GM18508 (cell line): ENCODE results near the gene OAS3.
"Not testable (repeated sequence)": the region's sequence is repeated elsewhere in the genome, so short reads cannot be mapped to it uniquely, and the experiment has no call there.

Source experiments
- ATAC-seq: cut with Tn5 transposase; IDR thresholded peaks from one replicate; pipeline ENCODE4 v1.9.1; 2021; ENCODE audit warnings: moderate number of reproducible peaks; ENCODE audit not compliant: insufficient read depth, unreplicated experiment

The OAS3 gene

GRCh38 chr12:112947314-112947713 lies 9.0 kb downstream of the OAS3 start:
- no peak for ATAC-seq

GRCh38 chr12:112947761-112948160 lies 9.5 kb downstream of the OAS3 start:
- no peak for ATAC-seq

GRCh38 chr12:112948806-112949205 lies 10.5 kb downstream of the OAS3 start:
- no peak for ATAC-seq

GRCh38 chr12:112950701-112951100 lies 12.4 kb downstream of the OAS3 start:
- no peak for ATAC-seq

GRCh38 chr12:112957125-112957524 lies 18.9 kb downstream of the OAS3 start:
- not testable (repeated sequence) for ATAC-seq

- no peak for ATAC-seq
Observed at GRCh38 chr12:112961074-112961473, 22.8 kb downstream of the OAS3 start.

- no peak for ATAC-seq
Observed at GRCh38 chr12:112961536-112961935, 23.3 kb downstream of the OAS3 start.

GRCh38 chr12:112962561-112962960 lies 24.3 kb downstream of the OAS3 start:
- no peak for ATAC-seq

GRCh38 chr12:112963227-112963861 lies 25.1 kb downstream of the OAS3 start:
- no peak for ATAC-seq

- no peak for ATAC-seq
Observed at GRCh38 chr12:112964067-112964670, 25.9 kb downstream of the OAS3 start.

- no peak for ATAC-seq
Observed at GRCh38 chr12:112964915-112965314, 26.6 kb downstream of the OAS3 start.

GRCh38 chr12:112965643-112966042 lies 27.4 kb downstream of the OAS3 start:
- ATAC-seq = no peak

GRCh38 chr12:112967306-112967705 lies 29.0 kb downstream of the OAS3 start:
- no peak for ATAC-seq

- no peak for ATAC-seq
Observed at GRCh38 chr12:112967858-112968257, 29.6 kb downstream of the OAS3 start.

- no peak for ATAC-seq
Observed at GRCh38 chr12:112969547-112970306, 31.5 kb downstream of the OAS3 start.

- no peak for ATAC-seq
Observed at GRCh38 chr12:112970391-112970790, 32.1 kb downstream of the OAS3 start.

- ATAC-seq = no peak
Observed at GRCh38 chr12:112971248-112971647, 33.0 kb downstream of the OAS3 start.

GRCh38 chr12:112973011-112973735 lies 34.9 kb downstream of the OAS3 start:
- ATAC-seq = no peak

GRCh38 chr12:112973818-112974231 lies 35.6 kb downstream of the OAS3 start:
- ATAC-seq = no peak

- no peak for ATAC-seq
Observed at GRCh38 chr12:112974904-112975303, 36.6 kb downstream of the OAS3 start.

GRCh38 chr12:112977139-112977538 lies 38.9 kb downstream of the OAS3 start:
- ATAC-seq = no peak
